ENCODE results near the gene SLC34A1. TPM values are rescaled to one million over a fixed set of nuclear protein-coding genes. Genes with fewer than 3 reads are reported as not detected.
"Not testable (repeated sequence)": the region's sequence is repeated elsewhere in the genome, so short reads cannot be mapped to it uniquely, and the experiment has no call there.

The SLC34A1 gene
- total RNA-seq, 2 experiments from 2014 or later: 0.35 to 0.63 TPM

DNA sequence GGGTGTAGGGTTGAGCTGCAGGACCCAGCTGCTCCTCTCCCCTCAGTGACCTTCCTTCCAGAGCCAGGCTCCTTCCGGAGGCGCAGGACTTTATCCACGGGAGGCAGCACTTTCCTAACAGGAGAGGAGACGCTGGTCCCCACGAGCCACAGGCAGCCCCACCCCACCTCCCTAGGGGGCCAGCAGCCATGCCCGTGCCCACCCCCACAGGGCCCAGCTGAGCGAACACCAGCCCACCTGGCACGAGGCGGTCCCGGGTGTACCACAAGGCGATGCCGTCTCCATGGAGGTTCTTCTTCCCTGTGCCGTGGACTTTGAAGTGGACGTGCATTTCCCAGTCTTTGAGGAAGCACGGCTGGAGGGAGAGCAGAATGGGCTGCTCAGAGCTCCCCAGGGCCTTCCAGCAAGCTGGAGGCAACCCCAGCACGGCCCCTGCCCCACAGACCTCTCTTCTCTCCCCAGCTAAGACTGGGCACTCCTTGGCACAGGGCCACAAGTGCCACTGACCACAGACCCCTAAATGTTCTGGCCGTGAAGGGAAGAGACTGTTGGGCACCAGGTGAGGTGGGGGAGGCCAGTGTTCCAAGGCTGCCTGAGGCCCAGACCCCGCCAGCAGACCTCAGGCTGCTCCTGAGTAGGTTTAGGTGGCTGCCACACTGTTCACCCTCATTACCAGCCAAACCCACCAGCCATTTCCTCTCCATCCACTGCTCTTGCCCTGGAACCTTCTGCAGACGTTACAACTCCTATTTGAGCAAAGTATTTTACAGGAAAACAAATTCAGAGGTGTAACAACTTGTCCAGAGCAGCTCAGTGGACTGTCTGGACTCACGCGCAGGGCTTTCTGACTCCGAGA, 45.8 kb upstream of the SLC34A1 start:
- H2AFZ ChIP-seq (ENCODE audit: low read length): no peak overlapping the region
- H3K9me3 ChIP-seq (ENCODE audit: low read length): no peaks in the 10 kb centered on the region
- TF ChIP-seq, protein P1, sequence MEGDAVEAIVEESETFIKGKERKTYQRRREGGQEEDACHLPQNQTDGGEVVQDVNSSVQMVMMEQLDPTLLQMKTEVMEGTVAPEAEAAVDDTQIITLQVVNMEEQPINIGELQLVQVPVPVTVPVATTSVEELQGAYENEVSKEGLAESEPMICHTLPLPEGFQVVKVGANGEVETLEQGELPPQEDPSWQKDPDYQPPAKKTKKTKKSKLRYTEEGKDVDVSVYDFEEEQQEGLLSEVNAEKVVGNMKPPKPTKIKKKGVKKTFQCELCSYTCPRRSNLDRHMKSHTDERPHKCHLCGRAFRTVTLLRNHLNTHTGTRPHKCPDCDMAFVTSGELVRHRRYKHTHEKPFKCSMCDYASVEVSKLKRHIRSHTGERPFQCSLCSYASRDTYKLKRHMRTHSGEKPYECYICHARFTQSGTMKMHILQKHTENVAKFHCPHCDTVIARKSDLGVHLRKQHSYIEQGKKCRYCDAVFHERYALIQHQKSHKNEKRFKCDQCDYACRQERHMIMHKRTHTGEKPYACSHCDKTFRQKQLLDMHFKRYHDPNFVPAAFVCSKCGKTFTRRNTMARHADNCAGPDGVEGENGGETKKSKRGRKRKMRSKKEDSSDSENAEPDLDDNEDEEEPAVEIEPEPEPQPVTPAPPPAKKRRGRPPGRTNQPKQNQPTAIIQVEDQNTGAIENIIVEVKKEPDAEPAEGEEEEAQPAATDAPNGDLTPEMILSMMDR (conservative IDR thresholded peaks at IDR 0.05; ENCODE audit: low read length): no peak
- no peak for TF ChIP-seq EZH2phosphoT487 (IDR thresholded peaks at IDR 0.05; ENCODE audit: borderline replicate concordance, low read depth, low read length)
- intact Hi-C loops (cut with micrococcal nuclease; ENCODE audit: unreplicated experiment): no loop called here
- peaks cover 3% of the 10 kb centered on the region for H3K4me1 ChIP-seq (ENCODE audit: insufficient read depth, low read length, poor library complexity, severe bottlenecking)
- ChIA-PET CTCF (ENCODE audit: unreplicated experiment) (no interaction called here), POLR2A (no interaction called here)
- peaks cover 32% of the 10 kb centered on the region for H3K79me2 ChIP-seq (ENCODE audit: insufficient read depth, low read depth, low read length)
- H3K4me2 ChIP-seq (ENCODE audit: low read length): no peak overlapping the region
- DNase-seq (ENCODE audit: low spot score): no peak
- H3K4me3 ChIP-seq (ENCODE audit: low read depth, low read length, poor library complexity, severe bottlenecking): no peak overlapping the region
- no TSS peak for BruUV-seq (replicated peaks)
- H3K36me3 ChIP-seq (ENCODE audit: insufficient read depth, low read length): peaks cover 93% of the 10 kb centered on the region
- no peaks in the 10 kb centered on the region for H3K9me2 ChIP-seq (ENCODE audit: insufficient read depth, low read length)
- H3K27ac ChIP-seq (ENCODE audit: low read depth, low read length, poor library complexity, severe bottlenecking): no peak overlapping the region
- no peaks in the 10 kb centered on the region for H4K20me1 ChIP-seq (ENCODE audit: insufficient read depth, low read length)

DNA sequence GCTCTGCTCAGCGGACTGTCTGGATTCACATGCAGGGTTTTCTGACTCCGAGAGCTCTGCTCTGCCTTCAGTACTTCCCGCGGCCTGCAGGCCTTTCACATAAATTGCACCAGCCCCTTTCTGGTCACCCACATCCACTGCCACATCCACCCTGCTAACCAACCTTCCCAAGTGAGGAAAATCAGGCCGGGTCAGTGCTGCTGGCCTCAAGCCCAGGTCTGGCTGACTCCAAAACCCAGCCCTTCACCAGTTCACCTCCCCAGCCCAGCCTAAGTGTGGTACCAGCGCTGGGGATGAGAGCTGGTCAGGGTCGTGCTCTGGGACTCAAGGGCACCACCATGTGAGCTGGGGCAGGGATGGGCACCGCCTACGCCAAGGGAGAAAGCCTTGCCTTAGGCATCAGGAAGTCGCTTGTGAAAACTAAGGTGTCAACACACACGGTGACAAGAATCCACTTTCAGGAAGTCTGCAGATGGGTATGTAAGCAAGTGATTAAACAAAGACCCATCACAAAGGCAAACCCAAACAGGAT, 45.1 kb upstream of the SLC34A1 start:
- no peak for DNase-seq (ENCODE audit: low spot score)
- intact Hi-C loops (cut with micrococcal nuclease; ENCODE audit: unreplicated experiment): no loop called here
- Histone ChIP-seq H3K27ac (ENCODE audit: low read depth, low read length, poor library complexity, severe bottlenecking) (no peak overlapping the region), H2AFZ (ENCODE audit: low read length) (no peak overlapping the region), H3K4me2 (ENCODE audit: low read length) (no peak overlapping the region), H3K79me2 (ENCODE audit: insufficient read depth, low read depth, low read length) (peaks cover 39% of the 10 kb centered on the region), H3K9me2 (ENCODE audit: insufficient read depth, low read length) (no peaks in the 10 kb centered on the region), H3K4me1 (ENCODE audit: insufficient read depth, low read length, poor library complexity, severe bottlenecking) (peaks cover 3% of the 10 kb centered on the region), H4K20me1 (ENCODE audit: insufficient read depth, low read length) (no peaks in the 10 kb centered on the region), H3K9me3 (ENCODE audit: low read length) (no peaks in the 10 kb centered on the region), H3K36me3 (ENCODE audit: insufficient read depth, low read length) (peaks cover 93% of the 10 kb centered on the region), H3K4me3 (ENCODE audit: low read depth, low read length, poor library complexity, severe bottlenecking) (no peak overlapping the region)
- no TSS peak for BruUV-seq (replicated peaks)
- ChIA-PET CTCF (ENCODE audit: unreplicated experiment) (no interaction called here), POLR2A (no interaction called here)
- TF ChIP-seq EZH2phosphoT487 (IDR thresholded peaks at IDR 0.05; ENCODE audit: borderline replicate concordance, low read depth, low read length): no peak
- TF ChIP-seq, protein P1 (conservative IDR thresholded peaks at IDR 0.05; ENCODE audit: low read length): no peak

- H3K4me3 ChIP-seq (ENCODE audit: low read depth, low read length, poor library complexity, severe bottlenecking); H3K9me3 ChIP-seq (ENCODE audit: low read length); H2AFZ ChIP-seq (ENCODE audit: low read length); intact Hi-C loops (cut with micrococcal nuclease; ENCODE audit: unreplicated experiment); H3K9me2 ChIP-seq (ENCODE audit: insufficient read depth, low read length); H3K4me2 ChIP-seq (ENCODE audit: low read length); H3K4me1 ChIP-seq (ENCODE audit: insufficient read depth, low read length, poor library complexity, severe bottlenecking); CTCF ChIA-PET (ENCODE audit: unreplicated experiment); H3K27ac ChIP-seq (ENCODE audit: low read depth, low read length, poor library complexity, severe bottlenecking); POLR2A ChIA-PET; H4K20me1 ChIP-seq (ENCODE audit: insufficient read depth, low read length); DNase-seq (ENCODE audit: low spot score); BruUV-seq (replicated peaks): not testable (repeated sequence)
- H3K36me3 ChIP-seq (ENCODE audit: insufficient read depth, low read length): peaks cover 88% of the 10 kb centered on the region
- H3K79me2 ChIP-seq (ENCODE audit: insufficient read depth, low read depth, low read length): peaks cover 68% of the 10 kb centered on the region
Observed at GRCh38 chr5:177343000-177343399, 41.2 kb upstream of the SLC34A1 start.

All from OCI-LY7 (cell line).